Karpas-422 (cell line): ENCODE results near the gene CYB5B. TPM values are rescaled to one million over a fixed set of nuclear protein-coding genes. Genes with fewer than 3 reads are reported as not detected.

ENCODE experiments used
- DNase-seq: peaks from one replicate; pipeline ENCODE4 v3.0.0-alpha.2; 2015
- H2AFZ ChIP-seq: fragments of 200-600 bp; sonication (generic); 2 replicates; pipeline ENCODE4 v1.6.1; 2014; ENCODE audit warnings: antibody characterized with exemption, low read length, mixed read lengths
- H3K27ac ChIP-seq: fragments of 200-600 bp; sonication (generic); 2 replicates; pipeline ENCODE4 v1.5.1; 2014; ENCODE audit warnings: mild to moderate bottlenecking, low read length, moderate library complexity
- H3K27me3 ChIP-seq: fragments of 200-600 bp; sonication (generic); 2 replicates; pipeline ENCODE4 v1.6.1; 2014; ENCODE audit warnings: low read length, mixed read lengths
- H3K36me3 ChIP-seq: fragments of 200-600 bp; sonication (generic); 2 replicates; pipeline ENCODE4 v1.6.1; 2014; ENCODE audit warnings: low read length, mixed read lengths; ENCODE audit not compliant: insufficient read depth
- H3K4me1 ChIP-seq: fragments of 200-600 bp; sonication (generic); 2 replicates; pipeline ENCODE4 v1.6.1; 2014; ENCODE audit warnings: mild to moderate bottlenecking, low read length, mixed read lengths
- H3K4me2 ChIP-seq: fragments of 200-600 bp; sonication (generic); 2 replicates; pipeline ENCODE4 v1.6.1; 2014; ENCODE audit warnings: low read length, low read depth, mild to moderate bottlenecking; ENCODE audit not compliant: poor library complexity, severe bottlenecking
- H3K4me3 ChIP-seq: fragments of 200-600 bp; sonication (generic); 2 replicates; pipeline ENCODE4 v1.5.1; 2014; ENCODE audit warnings: mild to moderate bottlenecking, antibody characterized with exemption, low read length, mixed read lengths
- H3K79me2 ChIP-seq: fragments of 200-600 bp; sonication (generic); 2 replicates; pipeline ENCODE4 v1.6.1; 2014; ENCODE audit warnings: mild to moderate bottlenecking, low read length, mixed read lengths
- H3K9ac ChIP-seq: fragments of 200-600 bp; sonication (generic); 2 replicates; pipeline ENCODE4 v1.6.0; 2014; ENCODE audit warnings: low read length
- H3K9me2 ChIP-seq: fragments of 200-600 bp; sonication (generic), shearing (Covaris generic); replicated peaks from 2 replicates; pipeline ENCODE4 v1.6.0; 2014; ENCODE audit warnings: mild to moderate bottlenecking, low read length, moderate library complexity; ENCODE audit not compliant: insufficient read depth
- H3K9me3 ChIP-seq: fragments of 300-700, 200-600 bp; sonication (generic); 2 replicates; pipeline ENCODE4 v1.6.1; 2014; ENCODE audit warnings: low read length, mixed read lengths
- H4K20me1 ChIP-seq: fragments of 200-600 bp; sonication (generic); 2 replicates; pipeline ENCODE4 v1.6.1; 2014; ENCODE audit warnings: mild to moderate bottlenecking, antibody characterized with exemption, low read length, low read depth; ENCODE audit not compliant: insufficient read depth
- total RNA-seq: library from RNA; depleted of rRNA; stranded (reverse); fragments of >200 nt; shearing (Covaris generic); gene quantifications from 2 replicates; pipeline ENCODE4 v1.2.3, GENCODE V29; 2014; ENCODE audit warnings: low replicate concordance

Gene CYB5B
- total RNA-seq, 1 experiment from 2014 or later: 194 TPM

DNA sequence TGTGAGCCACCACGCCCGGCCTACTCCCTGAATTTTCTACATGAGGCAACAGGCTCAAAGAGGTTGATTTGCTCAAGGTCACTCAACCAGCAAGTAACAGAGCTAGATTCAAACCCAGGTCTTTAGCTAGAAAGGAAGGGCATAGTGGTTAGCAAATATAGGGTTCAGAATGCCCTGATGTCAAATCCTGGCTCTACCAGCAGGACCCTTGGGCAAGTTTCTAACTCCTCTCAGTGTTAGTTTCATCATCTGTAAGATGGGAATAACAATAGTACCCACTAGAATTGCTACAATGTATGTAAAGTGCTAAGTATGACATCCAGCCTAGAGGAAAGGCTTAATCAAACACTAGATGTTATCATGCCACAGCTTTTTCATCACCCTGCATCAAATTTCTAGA, 19.1 kb upstream of the CYB5B start:
- no peak overlapping the region for H3K27ac ChIP-seq
- no peaks in the 10 kb centered on the region for H3K79me2 ChIP-seq
- H3K9me2 ChIP-seq: no peaks in the 10 kb centered on the region
- DNase-seq: no peak
- no peaks in the 10 kb centered on the region for H3K9me3 ChIP-seq
- no peak overlapping the region for H3K4me3 ChIP-seq
- H3K4me1 ChIP-seq: peaks cover 13% of the 10 kb centered on the region
- H3K36me3 ChIP-seq: no peaks in the 10 kb centered on the region
- H3K9ac ChIP-seq: no peak overlapping the region
- no peaks in the 10 kb centered on the region for H4K20me1 ChIP-seq
- H3K4me2 ChIP-seq: no peak overlapping the region
- H2AFZ ChIP-seq: no peak overlapping the region
- H3K27me3 ChIP-seq: no peaks in the 10 kb centered on the region

DNA sequence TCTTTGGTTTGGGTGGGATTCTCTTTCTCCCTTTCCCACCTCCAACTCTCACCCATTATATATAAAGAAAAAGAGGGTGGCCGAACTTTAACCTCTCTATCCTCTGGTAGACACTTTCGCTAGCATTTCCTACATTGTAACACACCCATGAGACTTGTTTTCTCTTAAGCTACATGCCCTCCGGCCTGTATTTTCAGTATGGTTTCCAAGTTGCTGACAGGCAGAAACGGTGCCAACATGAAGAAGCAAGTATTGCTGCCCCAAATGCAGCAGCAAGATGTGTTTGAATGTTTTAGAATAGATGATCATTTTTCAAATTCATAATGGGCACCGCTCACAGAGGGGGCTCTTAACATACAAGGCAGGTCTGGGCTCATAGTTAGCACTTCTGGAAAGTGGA, 18.7 kb upstream of the CYB5B start:
- Histone ChIP-seq H3K9me2 (no peaks in the 10 kb centered on the region), H3K27me3 (no peaks in the 10 kb centered on the region), H3K9ac (no peak overlapping the region), H3K9me3 (no peaks in the 10 kb centered on the region), H4K20me1 (no peaks in the 10 kb centered on the region), H3K27ac (no peak overlapping the region), H2AFZ (no peak overlapping the region), H3K4me2 (no peak overlapping the region), H3K4me1 (peaks cover 13% of the 10 kb centered on the region), H3K79me2 (no peaks in the 10 kb centered on the region), H3K4me3 (no peak overlapping the region), H3K36me3 (no peaks in the 10 kb centered on the region)
- DNase-seq: no peak

DNA sequence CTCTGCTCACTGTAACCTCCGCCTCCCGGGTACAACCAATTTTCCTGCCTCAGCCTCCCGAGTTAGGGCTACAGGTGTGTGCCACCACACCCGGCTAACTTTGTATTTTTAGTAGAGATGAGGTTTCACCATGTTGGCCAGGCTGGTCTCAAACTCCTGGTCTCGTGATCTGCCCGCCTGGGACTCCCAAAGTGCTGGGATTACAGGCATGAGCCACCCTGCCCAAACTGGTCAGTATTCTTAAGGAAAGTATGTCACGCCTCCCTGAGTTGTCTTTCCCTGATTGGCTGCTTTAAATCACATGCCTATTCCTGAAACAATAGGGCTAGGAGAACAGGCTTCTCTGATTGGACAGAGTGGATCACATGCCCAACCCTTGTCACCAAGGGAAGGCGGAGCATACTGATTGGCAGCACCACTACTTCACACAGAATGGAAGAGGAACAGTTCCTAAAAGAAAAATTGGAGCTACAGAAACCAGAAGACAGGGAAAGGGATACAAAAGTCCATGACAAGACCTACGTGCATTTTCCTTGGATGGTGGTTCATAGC, 17.6 kb upstream of the CYB5B start:
- Histone ChIP-seq H3K9me2 (no peaks in the 10 kb centered on the region), H3K4me3 (no peak overlapping the region), H3K4me1 (peaks cover 11% of the 10 kb centered on the region), H4K20me1 (no peaks in the 10 kb centered on the region), H3K4me2 (no peak overlapping the region), H3K9ac (no peak overlapping the region), H3K27ac (no peak overlapping the region), H3K79me2 (no peaks in the 10 kb centered on the region), H2AFZ (no peak overlapping the region), H3K27me3 (no peaks in the 10 kb centered on the region), H3K36me3 (no peaks in the 10 kb centered on the region), H3K9me3 (no peaks in the 10 kb centered on the region)
- DNase-seq: peak; percentile 64

DNA sequence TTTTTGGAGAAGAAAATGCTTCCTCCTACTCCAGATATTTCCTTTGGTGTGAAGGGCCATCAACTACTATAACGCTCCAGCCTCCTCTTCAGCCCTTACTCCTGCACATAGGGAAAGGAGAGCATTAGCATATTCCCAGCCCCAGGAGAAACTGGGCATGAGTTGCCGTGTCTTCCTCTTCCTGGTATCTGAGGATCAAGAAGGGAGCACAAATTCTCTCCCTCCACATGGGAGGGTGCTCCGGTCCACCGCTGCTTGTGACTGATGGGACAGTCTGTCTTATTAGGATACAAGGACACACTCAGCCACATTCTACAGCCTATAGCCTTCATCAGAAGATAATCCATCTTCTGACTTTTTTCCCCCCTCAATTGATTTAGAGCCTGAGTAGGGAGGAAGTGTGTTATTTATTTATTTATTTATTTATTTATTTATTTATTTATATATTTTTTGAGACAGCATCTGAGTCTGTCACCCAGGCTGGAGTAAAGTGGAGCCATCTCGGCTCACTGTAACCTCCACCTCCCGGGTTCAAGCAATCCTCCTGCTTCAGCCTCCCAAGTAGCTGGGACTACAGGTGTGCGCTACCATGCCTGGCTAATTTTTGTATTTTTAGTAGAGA, 16.6 kb upstream of the CYB5B start:
- H3K9me2 ChIP-seq: no peaks in the 10 kb centered on the region
- H3K4me2 ChIP-seq: no peak overlapping the region
- no peaks in the 10 kb centered on the region for H3K9me3 ChIP-seq
- no peak overlapping the region for H2AFZ ChIP-seq
- H3K9ac ChIP-seq: no peak overlapping the region
- no peak overlapping the region for H3K27ac ChIP-seq
- H3K4me3 ChIP-seq: no peak overlapping the region
- DNase-seq: no peak
- H3K4me1 ChIP-seq: peaks cover 1% of the 10 kb centered on the region
- no peaks in the 10 kb centered on the region for H3K79me2 ChIP-seq
- H3K36me3 ChIP-seq: no peaks in the 10 kb centered on the region
- no peaks in the 10 kb centered on the region for H3K27me3 ChIP-seq
- H4K20me1 ChIP-seq: no peaks in the 10 kb centered on the region

DNA sequence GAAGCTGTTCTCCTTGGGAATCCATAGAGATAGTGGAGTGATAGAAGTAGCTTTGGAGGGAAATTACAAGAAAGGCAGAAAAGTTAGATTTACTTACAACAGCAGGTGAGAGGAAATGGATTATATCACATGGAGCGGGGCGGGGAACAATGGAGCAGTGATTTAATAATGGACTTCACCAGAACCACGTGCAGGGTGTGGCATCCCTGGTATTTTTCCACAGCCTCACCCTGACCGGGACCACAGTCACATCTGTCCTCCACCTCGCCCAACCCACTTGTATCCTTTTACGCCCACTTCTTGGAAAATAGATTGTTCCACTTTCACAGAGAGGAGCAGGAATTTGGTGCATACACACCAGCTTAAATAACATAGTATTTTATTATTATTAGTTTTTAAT, 15.9 kb upstream of the CYB5B start:
- no peak overlapping the region for H3K4me2 ChIP-seq
- no peaks in the 10 kb centered on the region for H3K27me3 ChIP-seq
- H3K9me3 ChIP-seq: no peaks in the 10 kb centered on the region
- no peak overlapping the region for H2AFZ ChIP-seq
- no peaks in the 10 kb centered on the region for H4K20me1 ChIP-seq
- H3K9ac ChIP-seq: no peak overlapping the region
- H3K9me2 ChIP-seq: no peaks in the 10 kb centered on the region
- H3K27ac ChIP-seq: no peak overlapping the region
- no peaks in the 10 kb centered on the region for H3K36me3 ChIP-seq
- no peaks in the 10 kb centered on the region for H3K4me1 ChIP-seq
- DNase-seq: no peak
- H3K79me2 ChIP-seq: no peaks in the 10 kb centered on the region
- no peak overlapping the region for H3K4me3 ChIP-seq

DNA sequence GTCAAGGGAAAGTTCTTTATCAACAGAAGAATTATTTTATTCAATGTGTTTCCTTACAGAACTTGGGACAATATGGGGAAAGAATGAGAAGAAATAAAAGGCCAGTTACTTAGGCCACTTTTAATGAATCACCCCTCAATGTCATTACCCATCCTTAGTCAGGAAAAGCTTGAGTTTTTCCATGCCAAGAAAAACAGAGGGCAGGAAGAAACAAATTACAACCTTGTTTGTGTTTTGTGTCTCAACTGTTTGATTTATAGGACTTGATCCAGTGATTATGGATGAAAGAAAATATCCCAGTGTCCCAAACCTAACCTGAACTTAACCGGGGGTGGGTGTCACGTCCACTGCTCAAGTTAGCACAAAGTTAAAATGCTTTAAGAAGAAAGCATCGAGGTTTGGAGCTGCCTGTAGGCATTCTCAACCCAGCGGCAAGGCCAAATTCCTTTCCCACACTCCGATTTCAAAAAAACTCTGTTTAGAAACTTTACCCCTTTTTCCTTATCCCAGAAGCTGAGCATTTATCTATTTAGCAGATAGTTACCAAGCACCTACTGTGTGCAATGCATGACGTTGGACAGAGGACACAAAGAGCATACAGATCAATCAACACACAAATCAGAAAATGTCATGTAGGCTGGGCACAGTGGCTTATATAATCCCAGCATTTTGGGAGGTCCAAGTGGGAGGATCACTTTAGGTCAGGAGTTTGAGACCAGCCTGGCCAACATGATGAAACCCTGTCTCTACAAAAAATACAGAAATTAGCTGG, 14.0 kb upstream of the CYB5B start:
- Histone ChIP-seq H3K4me2 (no peak overlapping the region), H3K27me3 (no peaks in the 10 kb centered on the region)

GRCh38 chr16:69411064-69411985, 13.1 kb upstream of the CYB5B start:
- Histone ChIP-seq H3K9me3 (no peaks in the 10 kb centered on the region), H3K27me3 (no peaks in the 10 kb centered on the region), H3K27ac (no peak overlapping the region), H2AFZ (no peak overlapping the region), H4K20me1 (no peaks in the 10 kb centered on the region), H3K4me3 (no peak overlapping the region), H3K79me2 (no peaks in the 10 kb centered on the region), H3K36me3 (no peaks in the 10 kb centered on the region), H3K9ac (no peak overlapping the region), H3K4me2 (no peak overlapping the region), H3K9me2 (no peaks in the 10 kb centered on the region), H3K4me1 (no peaks in the 10 kb centered on the region)
- DNase-seq: no peak

More for the DNA sequence above, 14.0 kb upstream of the CYB5B start:
- Histone ChIP-seq H3K79me2 (no peaks in the 10 kb centered on the region), H3K9me3 (no peaks in the 10 kb centered on the region), H4K20me1 (no peaks in the 10 kb centered on the region), H3K9me2 (no peaks in the 10 kb centered on the region), H2AFZ (no peak overlapping the region), H3K27ac (no peak overlapping the region), H3K36me3 (no peaks in the 10 kb centered on the region), H3K9ac (no peak overlapping the region), H3K4me3 (no peak overlapping the region), H3K4me1 (no peaks in the 10 kb centered on the region)
- no peak for DNase-seq

DNA sequence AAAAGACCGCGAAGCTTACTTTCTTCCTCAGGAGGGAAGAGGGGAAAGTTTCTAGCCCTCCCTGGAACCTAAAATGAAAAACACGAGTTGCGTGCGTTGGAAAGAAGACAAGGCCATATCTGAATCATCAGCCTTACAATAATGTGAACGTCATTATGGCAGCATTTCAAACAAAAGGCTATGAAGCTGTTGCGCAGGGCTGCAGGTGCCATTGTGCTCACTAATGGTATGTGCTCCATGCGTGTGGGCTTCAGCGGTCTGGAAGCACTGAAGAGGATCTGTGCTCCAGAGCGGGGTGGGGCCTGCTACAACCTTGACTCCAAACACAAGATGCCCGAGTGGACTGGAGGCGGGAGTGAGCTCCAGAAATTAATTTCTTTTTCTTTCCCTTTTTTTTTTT, 12.1 kb upstream of the CYB5B start:
- H3K4me1 ChIP-seq: no peaks in the 10 kb centered on the region
- no peak overlapping the region for H3K27ac ChIP-seq
- no peak overlapping the region for H3K9ac ChIP-seq
- no peaks in the 10 kb centered on the region for H3K79me2 ChIP-seq
- H3K4me2 ChIP-seq: no peak overlapping the region
- no peaks in the 10 kb centered on the region for H3K36me3 ChIP-seq
- H3K27me3 ChIP-seq: no peaks in the 10 kb centered on the region
- H4K20me1 ChIP-seq: no peaks in the 10 kb centered on the region
- no peak overlapping the region for H3K4me3 ChIP-seq
- H3K9me2 ChIP-seq: no peaks in the 10 kb centered on the region
- H3K9me3 ChIP-seq: no peaks in the 10 kb centered on the region
- no peak overlapping the region for H2AFZ ChIP-seq
- DNase-seq: no peak
